Thyroid gland (tissue), 4 donors: ENCODE data around the gene COL18A1. TPM values are rescaled to one million over a fixed set of nuclear protein-coding genes. Genes with fewer than 3 reads are reported as not detected.

Experiments
- DNase-seq, 2 donors: peaks; one replicate each; pipeline ENCODE4 v3.0.0-alpha.2; 2019
- H3K27ac ChIP-seq, 3 donors: fragments of 200-600 bp; sonication (generic); 1 replicate in 2 of 3; 2 replicates in 1 of 3; pipeline ENCODE4 v1.5.1; 2016 to 2019; ENCODE audit warnings: mild to moderate bottlenecking in 1 of 3, moderate library complexity in 1 of 3
- H3K27me3 ChIP-seq: fragments of 200-600 bp; sonication (generic); one replicate; pipeline ENCODE4 v1.5.1; 2019
- H3K36me3 ChIP-seq, 2 donors: fragments of 200-600 bp; sonication (generic); one replicate each; pipeline ENCODE4 v1.5.1; 2016 to 2019
- H3K4me1 ChIP-seq, 2 donors: fragments of 200-600 bp; sonication (generic); one replicate each; pipeline ENCODE4 v1.5.1; 2017 to 2019
- H3K4me3 ChIP-seq, 3 donors: fragments of 200-600 bp; sonication (generic); replicated peaks in 1 of 3; 1 replicate in 2 of 3; 2 replicates in 1 of 3; pipeline ENCODE4 v1.5.1; 2016; ENCODE audit warnings: mild to moderate bottlenecking in 1 of 3
- H3K9me3 ChIP-seq: fragments of 200-600 bp; sonication (generic); one replicate; pipeline ENCODE4 v1.5.1; 2017
- POLR2A ChIP-seq, 2 donors: fragments of 450-650 bp; IDR thresholded peaks; one replicate each; pipeline ENCODE4 v1.6.1; 2017; ENCODE audit warnings: antibody characterized with exemption in 2 of 2, mild to moderate bottlenecking in 2 of 2, moderate library complexity in 1 of 2
- WGBS, 2 donors: methylation state at CpG; one replicate each; pipeline ENCODE4 v1.1.5; 2017; 5-methylcytosine and 5-hydroxymethylcytosine counted together
- intact Hi-C: fragments of 100-400 bp; cut with DNase I; formaldehyde crosslinking; loops from one replicate; pipeline ENCODE4 v1.15.1; 2023
- total RNA-seq, 4 donors: library from RNA; depleted of rRNA; stranded (reverse); fragments of >200 nt; gene quantifications; one replicate each; pipeline ENCODE4 v1.2.3, GENCODE V29; 2016
- TF ChIP-seq, protein P1 (sequence below), 6 experiments: fragments of 200-600 bp in 3 of 6; fragments of 450-650 bp in 3 of 6; sonication (generic) in 3 of 6; IDR thresholded peaks; one replicate each; pipeline ENCODE4 v1.5.1; 2016 to 2019; ENCODE audit warnings: antibody characterized with exemption in 6 of 6, mild to moderate bottlenecking in 2 of 6, inconsistent platforms in 1 of 6, moderate library complexity in 1 of 6

Gene COL18A1
- 100 to 1,000 TPM; 105 to 264 (median 238) TPM for total RNA-seq

DNA sequence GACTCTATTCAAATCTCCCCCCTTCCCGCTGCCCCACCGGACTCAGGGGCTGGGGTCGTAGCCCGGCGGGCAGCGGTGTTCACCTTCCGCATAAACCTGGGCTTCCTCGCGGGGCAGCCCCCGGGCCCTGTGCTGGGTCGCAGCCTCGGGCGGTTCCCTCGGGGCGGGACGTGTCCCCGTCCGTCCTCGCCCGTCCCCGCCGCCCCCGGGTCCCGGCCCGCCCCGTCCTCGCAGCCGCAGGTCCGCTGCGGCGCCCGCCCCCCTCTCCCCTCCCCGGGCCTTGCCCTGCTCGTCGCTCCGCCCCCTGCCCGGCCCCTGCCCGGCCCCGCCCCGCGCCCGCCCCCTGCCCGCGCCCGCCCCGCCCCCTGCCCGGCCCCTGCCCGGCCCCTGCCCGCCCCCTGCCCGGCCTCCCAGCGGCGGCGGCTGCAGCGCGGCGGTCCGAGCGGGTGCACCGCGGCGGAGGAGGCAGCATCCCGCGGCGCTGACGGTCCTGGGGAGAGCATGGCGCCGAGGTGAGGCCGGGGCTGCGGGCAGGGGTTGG is at the start of gene COL18A1:
Gene COL18A1 (plus strand): TSS at position 436 of the 541 bp plus-strand sequence. CDS start 66 bp downstream, at position 502.
- no peaks in the 10 kb centered on the region for H3K27me3 ChIP-seq
- no peaks in the 10 kb centered on the region for H3K36me3 ChIP-seq
- H3K4me1 ChIP-seq, result peaks cover 16 to 39% of the 10 kb centered on the region in 2 donors
- H3K27ac ChIP-seq, result peak within 1 kb of the TSS; percentile 52 to 82 (median 76)
- no peaks in the 10 kb centered on the region for H3K9me3 ChIP-seq
- peak; percentile 74 to 79 for DNase-seq
- TF ChIP-seq, protein P1, sequence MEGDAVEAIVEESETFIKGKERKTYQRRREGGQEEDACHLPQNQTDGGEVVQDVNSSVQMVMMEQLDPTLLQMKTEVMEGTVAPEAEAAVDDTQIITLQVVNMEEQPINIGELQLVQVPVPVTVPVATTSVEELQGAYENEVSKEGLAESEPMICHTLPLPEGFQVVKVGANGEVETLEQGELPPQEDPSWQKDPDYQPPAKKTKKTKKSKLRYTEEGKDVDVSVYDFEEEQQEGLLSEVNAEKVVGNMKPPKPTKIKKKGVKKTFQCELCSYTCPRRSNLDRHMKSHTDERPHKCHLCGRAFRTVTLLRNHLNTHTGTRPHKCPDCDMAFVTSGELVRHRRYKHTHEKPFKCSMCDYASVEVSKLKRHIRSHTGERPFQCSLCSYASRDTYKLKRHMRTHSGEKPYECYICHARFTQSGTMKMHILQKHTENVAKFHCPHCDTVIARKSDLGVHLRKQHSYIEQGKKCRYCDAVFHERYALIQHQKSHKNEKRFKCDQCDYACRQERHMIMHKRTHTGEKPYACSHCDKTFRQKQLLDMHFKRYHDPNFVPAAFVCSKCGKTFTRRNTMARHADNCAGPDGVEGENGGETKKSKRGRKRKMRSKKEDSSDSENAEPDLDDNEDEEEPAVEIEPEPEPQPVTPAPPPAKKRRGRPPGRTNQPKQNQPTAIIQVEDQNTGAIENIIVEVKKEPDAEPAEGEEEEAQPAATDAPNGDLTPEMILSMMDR (IDR thresholded peaks at IDR 0.05), result no peak
- no peak for TF ChIP-seq POLR2A (IDR thresholded peaks at IDR 0.05)
- intact Hi-C loops, result loop anchor here (5.0 kb wide), 1 partner anchor 112 kb away; no protein-coding TSS in a partner anchor
- H3K4me3 ChIP-seq, result peak within 1 kb of the TSS; percentile 28 to 68 (median 34)
- no CpG with 5 or more reads among the region's 69 CpGs for WGBS, 2 donors

DNA sequence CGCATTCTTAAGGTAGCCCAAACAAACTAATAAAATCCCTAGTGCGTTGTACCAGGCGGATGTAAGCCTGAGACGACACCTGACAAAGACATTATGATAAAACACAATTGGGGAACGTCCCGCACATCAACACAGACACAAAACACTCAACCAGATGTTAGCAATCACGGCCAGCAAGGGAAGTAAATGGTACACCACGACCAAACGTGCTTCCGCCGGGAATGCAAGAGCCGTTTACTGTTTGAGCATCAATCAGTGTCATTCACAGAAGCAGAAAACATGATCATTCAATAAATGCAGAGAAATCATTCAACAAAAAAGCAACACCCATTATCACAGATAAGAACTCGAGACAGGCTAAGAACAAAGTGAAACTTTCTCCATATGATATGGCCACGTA is 49.4 kb upstream of the COL18A1 start:
- intact Hi-C loops, result no loop called here
- TF ChIP-seq POLR2A (IDR thresholded peaks at IDR 0.05), result no peak
- TF ChIP-seq, protein P1 (IDR thresholded peaks at IDR 0.05), result no peak
- Histone ChIP-seq H3K27me3 (no peaks in the 10 kb centered on the region), H3K9me3 (no peaks in the 10 kb centered on the region), H3K27ac (peak overlapping the region in 1 of 3 donors; percentile 2), H3K4me3 (no peak overlapping the region), H3K36me3 (no peaks in the 10 kb centered on the region), H3K4me1 (peaks cover 0 to 21% of the 10 kb centered on the region in 2 donors)
- whole genome bisulfite sequencing, 2 donors, result 79 to 88% methylated on average over 13 to 14 of the region's 14 CpGs
- DNase-seq, result no peak

DNA sequence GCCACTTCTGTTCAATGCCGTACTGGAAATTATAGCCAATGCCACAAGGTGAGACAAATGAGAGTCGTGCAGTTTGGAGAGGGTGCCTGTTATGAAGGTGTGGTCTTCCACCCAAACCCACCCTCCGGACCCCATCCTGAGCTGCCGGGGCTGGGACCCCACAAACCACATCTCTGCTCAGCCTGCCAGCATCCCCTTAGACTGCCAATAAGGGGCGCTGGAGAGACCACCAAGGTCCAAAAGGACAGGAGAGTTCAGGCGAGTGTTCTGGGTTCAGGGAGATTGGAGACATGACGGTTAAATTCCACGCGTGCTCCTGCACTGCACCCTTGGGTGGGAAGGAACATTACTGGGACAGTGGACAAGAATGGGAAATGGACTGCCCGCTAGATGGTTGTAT is 48.7 kb upstream of the COL18A1 start:
- Histone ChIP-seq H3K4me1 (peaks cover 0 to 21% of the 10 kb centered on the region in 2 donors), H3K36me3 (no peaks in the 10 kb centered on the region), H3K9me3 (no peaks in the 10 kb centered on the region), H3K4me3 (no peak overlapping the region), H3K27me3 (no peaks in the 10 kb centered on the region), H3K27ac (peak overlapping the region in 2 of 3 donors; percentile 2 to 71)
- DNase-seq, result no peak
- WGBS, 2 donors, result 85 to 91% methylated on average over 10 of the region's 10 CpGs
- no peak for TF ChIP-seq POLR2A (IDR thresholded peaks at IDR 0.05)
- TF ChIP-seq, protein P1 (IDR thresholded peaks at IDR 0.05), result no peak
- intact Hi-C loops, result no loop called here

DNA sequence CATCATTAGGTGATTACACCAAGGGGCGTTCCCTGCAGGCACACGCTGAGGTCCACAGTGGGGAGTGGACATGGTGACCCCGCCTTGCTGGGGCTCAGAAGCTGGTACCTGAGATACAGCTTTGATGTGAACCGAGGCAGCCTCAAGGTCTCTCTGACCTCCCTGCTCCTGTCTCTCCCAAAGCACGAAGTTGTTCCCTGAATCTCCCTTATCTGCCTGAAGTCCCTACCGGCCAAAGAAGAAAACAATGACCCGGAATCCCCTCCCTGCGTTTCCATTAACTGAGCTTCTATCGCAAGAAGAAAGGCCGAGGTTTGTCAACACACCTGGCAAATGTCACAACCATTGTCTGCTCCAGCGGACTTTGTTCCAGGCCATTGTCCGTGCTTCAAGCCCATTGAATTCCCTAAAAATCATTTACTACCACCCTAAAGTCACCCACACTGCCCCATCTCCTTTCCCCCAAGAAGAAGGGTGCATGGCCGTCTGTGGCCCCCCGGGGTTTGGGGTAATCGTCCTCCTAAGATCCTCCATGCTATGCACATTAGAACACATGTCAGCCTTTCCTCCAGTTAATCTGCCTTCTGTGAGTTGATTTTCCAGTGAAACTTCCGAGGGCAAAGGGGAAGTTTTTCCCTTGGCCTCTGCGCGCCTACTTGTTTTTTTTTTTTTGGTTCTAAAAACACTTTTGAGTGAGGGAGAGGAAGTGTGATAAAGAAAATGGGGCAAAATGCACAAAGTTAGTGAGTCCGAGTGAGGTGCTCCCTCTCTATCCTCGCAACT is 48.1 kb upstream of the COL18A1 start:
- 73% methylated on average over 20 of the region's 20 CpGs for WGBS, 2 donors
- peak overlapping the region; percentile 39 to 71 (median 60) for H3K27ac ChIP-seq
- H3K27me3 ChIP-seq, result no peaks in the 10 kb centered on the region
- intact Hi-C loops, result no loop called here
- H3K36me3 ChIP-seq, result no peaks in the 10 kb centered on the region
- DNase-seq, result no peak
- H3K4me1 ChIP-seq, result peaks cover 0 to 22% of the 10 kb centered on the region in 2 donors
- no peaks in the 10 kb centered on the region for H3K9me3 ChIP-seq
- H3K4me3 ChIP-seq, result no peak overlapping the region
- no peak for TF ChIP-seq POLR2A (IDR thresholded peaks at IDR 0.05)
- TF ChIP-seq, protein P1 (IDR thresholded peaks at IDR 0.05), result no peak
